ENCODE data around the gene PCOLCE2.

The PCOLCE2 gene, protein sequence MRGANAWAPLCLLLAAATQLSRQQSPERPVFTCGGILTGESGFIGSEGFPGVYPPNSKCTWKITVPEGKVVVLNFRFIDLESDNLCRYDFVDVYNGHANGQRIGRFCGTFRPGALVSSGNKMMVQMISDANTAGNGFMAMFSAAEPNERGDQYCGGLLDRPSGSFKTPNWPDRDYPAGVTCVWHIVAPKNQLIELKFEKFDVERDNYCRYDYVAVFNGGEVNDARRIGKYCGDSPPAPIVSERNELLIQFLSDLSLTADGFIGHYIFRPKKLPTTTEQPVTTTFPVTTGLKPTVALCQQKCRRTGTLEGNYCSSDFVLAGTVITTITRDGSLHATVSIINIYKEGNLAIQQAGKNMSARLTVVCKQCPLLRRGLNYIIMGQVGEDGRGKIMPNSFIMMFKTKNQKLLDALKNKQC

DNA sequence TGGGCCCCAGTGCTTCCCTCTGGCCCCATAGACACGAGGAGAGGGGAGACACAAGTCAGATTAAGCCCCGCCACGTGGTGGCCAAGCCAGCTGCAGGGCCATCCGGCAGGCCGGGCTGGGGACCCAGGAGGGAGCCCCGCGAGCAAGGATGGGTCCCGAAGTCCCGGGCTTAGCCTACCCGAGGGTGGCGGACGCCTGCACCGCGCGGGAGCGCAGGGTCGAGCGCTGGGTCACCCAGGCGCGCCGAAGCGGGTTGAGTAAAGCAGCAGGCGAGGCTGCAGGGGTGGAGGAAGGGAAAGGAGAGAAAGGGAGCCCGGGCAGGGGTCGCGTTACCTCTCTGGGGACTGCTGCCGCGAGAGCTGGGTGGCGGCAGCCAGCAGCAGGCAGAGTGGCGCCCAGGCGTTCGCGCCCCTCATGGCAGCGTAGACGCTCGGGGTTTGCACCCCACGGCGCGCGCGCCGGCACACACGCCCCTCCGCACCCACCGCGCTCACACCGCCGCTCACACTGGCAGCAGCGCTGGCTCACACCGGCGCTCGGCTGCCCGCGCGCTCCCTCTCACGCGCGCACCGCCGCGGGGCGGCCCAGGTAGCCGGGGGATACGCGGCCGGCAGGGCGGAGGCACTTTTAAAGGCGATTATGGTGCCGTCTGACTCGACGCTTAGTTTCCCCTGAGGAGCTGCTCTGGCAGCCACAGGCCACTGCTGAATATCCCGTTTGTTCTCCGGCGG lies at the start of gene PCOLCE2:
TSS of gene PCOLCE2 (minus strand) at position 603 of the 731 bp plus-strand sequence. CDS start at position 416, 187 bp downstream.
- DNase-seq = peak; percentile 36

GRCh38 chr3:142935963-142936362 lies 47.1 kb upstream of the PCOLCE2 start:
- DNase-seq = no peak

DNA sequence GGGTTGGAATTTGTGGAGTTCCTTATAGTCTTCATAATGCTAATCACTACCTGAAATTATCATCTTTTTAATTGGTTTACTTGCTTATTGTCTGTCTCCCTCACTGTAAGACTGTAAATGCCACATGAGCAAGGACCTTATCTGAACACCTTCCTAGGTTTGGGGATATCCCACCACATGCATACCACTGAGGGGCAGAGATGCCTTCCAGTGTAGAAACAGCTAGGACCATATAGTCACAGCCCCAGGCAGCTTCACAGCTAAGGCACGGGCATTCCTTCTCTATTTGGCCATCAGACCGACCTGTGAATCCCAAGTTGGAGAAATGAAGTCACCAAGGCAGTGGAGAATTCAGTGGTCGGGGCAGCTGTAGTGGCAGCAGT lies 46.0 kb upstream of the PCOLCE2 start:
- DNase-seq = no peak

- no peak for DNase-seq
Measured at GRCh38 chr3:142934128-142934886, 45.4 kb upstream of the PCOLCE2 start.

DNA sequence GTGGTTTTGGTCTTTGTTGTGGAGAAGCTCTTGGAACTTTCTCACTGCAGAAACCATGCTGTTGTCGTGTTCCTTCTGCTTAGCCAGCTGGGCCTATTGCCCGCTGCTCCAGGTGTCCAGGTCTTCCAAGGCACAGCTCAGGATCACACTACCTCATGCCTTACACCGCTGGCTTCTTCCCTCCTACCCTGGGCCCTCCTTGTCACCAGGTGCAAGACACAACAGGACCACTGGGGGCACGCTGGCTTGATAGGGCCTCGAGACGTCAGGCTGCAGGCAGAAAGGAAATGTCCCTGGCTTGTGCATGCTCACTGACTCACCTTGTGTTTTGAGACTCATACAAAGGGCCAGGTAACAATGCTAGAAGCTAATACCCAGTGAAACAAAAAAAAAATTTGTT lies 42.3 kb upstream of the PCOLCE2 start:
- DNase-seq = no peak

DNA sequence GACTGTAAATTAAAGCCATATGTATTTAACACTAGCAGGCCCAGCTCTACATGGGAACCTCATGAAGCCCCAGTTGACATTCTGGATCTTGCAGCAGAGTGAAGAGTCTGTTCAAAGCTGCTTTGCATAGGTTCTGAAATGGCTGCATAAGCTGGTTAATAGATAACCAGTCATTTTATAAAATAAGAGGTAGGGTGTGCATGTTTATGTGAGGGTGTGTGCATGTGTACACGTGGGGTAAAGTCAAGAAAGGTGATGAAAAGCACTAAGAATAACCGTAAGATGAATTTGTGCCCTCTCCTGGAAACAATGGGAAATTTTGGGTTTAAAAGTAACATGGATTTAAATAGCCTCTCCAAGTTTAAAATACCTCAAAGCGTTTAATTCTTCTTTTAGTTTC lies 41.6 kb upstream of the PCOLCE2 start:
- DNase-seq = no peak

GRCh38 chr3:142929890-142930289 lies 41.0 kb upstream of the PCOLCE2 start:
- no peak for DNase-seq

GRCh38 chr3:142929109-142929508 lies 40.2 kb upstream of the PCOLCE2 start:
- DNase-seq = no peak

DNA sequence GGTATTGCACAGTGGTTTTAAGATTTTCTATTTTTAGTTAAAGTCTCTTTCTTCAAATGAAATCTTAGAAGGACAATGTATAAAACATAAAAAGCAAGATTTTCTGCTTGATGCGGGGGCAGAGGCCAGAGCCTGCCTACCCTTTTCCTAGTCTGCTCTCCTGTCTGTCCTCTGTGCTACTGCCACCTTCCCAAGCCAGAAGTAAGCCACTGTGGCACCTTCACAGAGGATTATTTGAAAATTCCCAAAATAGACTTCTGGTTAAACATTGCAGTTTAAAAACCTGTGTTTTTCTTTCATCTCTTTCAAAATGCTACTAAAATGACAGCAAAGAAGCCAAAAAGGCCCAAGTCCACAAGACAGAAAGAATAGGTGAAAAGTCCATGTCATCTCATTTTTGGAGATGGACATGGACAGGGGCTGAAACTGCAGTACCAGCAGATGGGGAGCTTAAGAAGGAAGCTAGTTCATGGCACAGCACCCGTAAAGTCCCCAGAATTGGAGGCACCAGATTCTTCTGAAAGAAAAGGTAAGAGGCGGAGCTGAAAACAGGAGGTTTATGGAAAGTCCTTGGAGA lies 37.6 kb upstream of the PCOLCE2 start:
- no peak for DNase-seq

GRCh38 chr3:142925140-142925539 lies 36.3 kb upstream of the PCOLCE2 start:
- no peak for DNase-seq

DNA sequence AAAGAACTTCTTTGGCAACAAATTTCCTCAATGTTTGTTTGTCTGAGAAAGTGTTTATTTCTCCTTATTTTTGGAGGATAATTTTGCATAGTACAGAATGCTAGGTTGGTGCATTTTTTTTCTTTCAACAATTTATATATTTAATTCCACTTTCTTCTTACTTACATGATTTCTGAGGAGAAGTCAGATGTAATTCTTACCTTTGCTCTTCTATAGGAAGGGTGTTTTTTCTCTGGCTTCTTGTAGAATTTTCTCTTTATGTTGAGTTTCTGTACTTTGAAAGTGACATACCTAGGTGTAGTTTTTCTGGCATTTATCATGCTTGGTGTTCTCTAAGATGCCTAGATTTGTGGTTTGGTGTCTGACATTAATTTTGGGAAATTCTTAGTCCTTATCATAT lies 34.8 kb upstream of the PCOLCE2 start:
- DNase-seq = no peak

DNA sequence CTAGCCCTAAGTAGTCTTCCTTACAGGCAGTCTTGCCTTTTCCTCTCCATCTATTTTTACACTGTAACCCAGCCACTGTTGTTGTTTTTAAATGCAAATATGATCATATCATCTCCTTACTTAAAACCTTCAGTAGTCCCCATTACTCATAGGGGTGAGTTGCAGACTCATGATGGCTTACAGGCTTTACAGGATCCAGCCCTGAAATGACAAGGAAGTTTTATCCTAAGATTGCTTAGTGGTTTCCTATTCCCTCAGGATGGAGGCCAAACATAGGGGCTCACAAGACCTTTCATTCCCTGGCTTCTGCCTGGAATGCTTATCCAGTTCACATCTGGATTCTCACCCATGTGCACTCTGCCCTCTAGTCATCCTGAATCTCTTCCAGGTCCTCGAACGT lies 27.7 kb upstream of the PCOLCE2 start:
- DNase-seq = no peak

DNA sequence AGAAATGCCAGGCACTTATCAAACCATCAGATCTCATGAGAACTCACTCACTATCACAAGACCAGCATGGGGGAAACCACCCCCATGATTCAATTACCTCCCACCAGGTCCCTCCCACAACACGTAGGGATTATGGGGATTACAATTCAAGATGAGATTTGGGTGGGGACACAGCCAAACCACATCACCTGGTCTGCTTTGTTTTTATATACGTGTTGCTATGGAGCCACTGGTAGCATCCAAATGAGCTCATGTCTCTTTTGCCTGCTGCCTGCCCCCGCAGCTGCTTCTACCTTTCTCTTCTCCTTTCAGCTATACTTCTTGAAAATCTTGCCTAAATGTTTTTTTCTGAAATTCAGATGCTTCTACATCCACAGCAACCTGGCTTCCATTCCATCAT lies 26.8 kb upstream of the PCOLCE2 start:
- DNase-seq = no peak

GRCh38 chr3:142914286-142914811 lies 25.5 kb upstream of the PCOLCE2 start:
- DNase-seq = no peak

DNA sequence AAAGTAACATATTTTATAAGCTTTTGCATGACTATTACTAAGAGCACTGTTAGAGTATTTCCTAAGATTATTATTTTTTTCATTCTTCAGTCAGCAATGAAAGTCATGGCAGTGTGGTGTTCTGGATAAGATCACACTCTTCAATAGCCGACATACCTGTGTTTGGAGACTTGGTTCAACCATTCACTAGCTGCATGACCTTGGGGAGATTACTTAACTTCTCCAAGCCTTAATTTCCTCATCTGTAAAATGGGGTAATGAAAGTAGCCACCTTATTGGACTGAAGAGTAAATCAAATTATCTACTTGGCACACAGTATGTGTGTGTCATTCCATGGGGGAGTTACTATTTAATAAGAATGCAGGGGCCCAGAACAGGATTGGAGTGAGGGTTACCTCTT lies 24.5 kb upstream of the PCOLCE2 start:
- DNase-seq = no peak

DNA sequence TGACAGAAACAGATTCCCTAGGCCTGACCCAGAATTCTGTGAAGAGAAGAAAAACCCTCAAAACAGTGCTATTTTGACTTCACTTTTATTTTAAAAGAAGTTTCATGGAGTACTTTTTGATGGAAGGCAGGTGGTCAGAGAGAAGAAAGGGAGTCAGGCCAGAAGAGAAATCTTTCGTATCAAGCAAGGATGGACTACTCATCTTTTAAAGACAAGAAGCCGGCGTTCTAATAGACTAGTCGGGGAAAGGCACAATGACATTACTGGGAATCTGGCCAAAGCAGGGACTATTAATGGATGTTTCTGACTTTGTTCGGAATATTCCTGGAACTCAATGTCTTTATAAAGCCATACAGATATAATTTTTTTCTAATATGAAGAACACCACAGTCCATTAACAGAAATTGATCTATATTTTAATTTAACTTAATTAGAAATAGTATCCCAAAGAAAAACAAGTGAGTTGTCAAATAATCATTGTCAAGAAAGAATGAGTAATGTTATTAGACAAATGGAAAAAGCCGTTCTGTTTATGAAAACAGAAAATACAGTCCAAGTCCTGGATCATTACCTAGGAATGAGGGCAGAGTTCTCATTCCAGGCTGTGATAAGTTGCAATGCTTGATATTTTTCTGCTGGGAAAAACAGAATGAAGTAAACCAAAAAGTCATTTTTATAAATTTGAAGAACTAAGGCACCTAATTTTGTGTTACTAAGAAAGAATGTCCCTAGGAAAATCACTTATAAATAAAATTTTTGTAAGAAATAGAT lies 23.7 kb upstream of the PCOLCE2 start:
- DNase-seq = no peak

GRCh38 chr3:142910280-142910679 lies 21.4 kb upstream of the PCOLCE2 start:
- no peak for DNase-seq

GRCh38 chr3:142909282-142909681 lies 20.4 kb upstream of the PCOLCE2 start:
- DNase-seq = no peak

DNA sequence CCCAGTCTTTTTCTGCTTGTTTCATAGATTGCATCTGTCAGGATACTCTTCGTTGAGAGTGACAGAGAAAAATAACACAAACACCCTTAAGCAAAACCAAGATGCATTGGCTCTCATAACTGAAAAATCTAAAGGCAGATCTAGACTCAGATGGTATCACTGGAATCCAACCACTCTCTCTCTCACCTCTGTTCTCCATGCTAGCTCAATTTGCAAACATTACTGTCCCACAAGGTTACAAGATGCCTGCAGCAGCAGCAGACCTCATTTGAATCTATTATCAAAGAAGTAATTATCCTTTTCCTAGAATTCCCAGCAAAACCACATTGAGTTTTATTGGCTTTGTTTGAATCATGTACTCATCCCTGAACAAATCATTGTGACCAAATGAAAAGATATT lies 19.1 kb upstream of the PCOLCE2 start:
- no peak for DNase-seq

- DNase-seq = no peak
Measured at GRCh38 chr3:142904639-142905436, 16.0 kb upstream of the PCOLCE2 start.

DNA sequence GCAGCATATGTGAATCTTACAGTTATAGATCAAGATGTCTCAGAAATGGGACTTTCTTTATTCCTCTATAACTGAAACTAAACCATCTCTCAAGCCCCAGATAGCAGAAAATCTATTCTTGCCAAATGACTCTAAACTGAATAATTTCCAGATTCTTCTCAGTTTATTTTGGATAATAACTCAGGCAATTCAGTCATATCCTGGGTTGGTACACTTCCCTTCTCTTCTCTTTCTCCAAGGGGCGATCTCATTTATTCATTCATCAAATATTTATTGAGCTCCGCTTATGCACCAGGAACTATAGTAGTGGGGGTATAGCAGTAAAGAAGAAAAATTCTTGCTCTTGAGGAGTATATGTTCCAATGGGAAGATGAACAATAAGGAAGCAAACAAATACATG lies 13.5 kb upstream of the PCOLCE2 start:
- no peak for DNase-seq
